Panc1 (cell line): ENCODE results near the gene APLP2.

ENCODE experiments used
- POLR2AphosphoS5 ChIP-seq: IDR thresholded peaks from 2 replicates; pipeline ENCODE4 v1.6.1; 2012; ENCODE audit warnings: mild to moderate bottlenecking, low read depth, low read length, moderate library complexity
- TCF7L2 ChIP-seq: IDR thresholded peaks from 2 replicates; pipeline ENCODE4 v1.6.1; 2011; ENCODE audit warnings: mild to moderate bottlenecking, low read depth, low read length, inconsistent platforms
- TF ChIP-seq, protein P1 (sequence below): fragments of 450-650 bp; IDR thresholded peaks from 2 replicates; pipeline ENCODE4 v1.5.1; 2017; ENCODE audit warnings: mild to moderate bottlenecking
- TF ChIP-seq, protein P2 (sequence below), 2 experiments: IDR thresholded peaks; 2 replicates each; pipeline ENCODE4 v1.6.1; 2011 to 2012; ENCODE audit warnings: low read depth in 2 of 2, control low read depth in 1 of 2, low read length in 1 of 2, mild to moderate bottlenecking in 1 of 2, moderate library complexity in 1 of 2; ENCODE audit not compliant: insufficient read depth in 1 of 2

GRCh38 chr11:130190371-130190881, 120.7 kb downstream of the APLP2 start:
- TF ChIP-seq, protein P1, sequence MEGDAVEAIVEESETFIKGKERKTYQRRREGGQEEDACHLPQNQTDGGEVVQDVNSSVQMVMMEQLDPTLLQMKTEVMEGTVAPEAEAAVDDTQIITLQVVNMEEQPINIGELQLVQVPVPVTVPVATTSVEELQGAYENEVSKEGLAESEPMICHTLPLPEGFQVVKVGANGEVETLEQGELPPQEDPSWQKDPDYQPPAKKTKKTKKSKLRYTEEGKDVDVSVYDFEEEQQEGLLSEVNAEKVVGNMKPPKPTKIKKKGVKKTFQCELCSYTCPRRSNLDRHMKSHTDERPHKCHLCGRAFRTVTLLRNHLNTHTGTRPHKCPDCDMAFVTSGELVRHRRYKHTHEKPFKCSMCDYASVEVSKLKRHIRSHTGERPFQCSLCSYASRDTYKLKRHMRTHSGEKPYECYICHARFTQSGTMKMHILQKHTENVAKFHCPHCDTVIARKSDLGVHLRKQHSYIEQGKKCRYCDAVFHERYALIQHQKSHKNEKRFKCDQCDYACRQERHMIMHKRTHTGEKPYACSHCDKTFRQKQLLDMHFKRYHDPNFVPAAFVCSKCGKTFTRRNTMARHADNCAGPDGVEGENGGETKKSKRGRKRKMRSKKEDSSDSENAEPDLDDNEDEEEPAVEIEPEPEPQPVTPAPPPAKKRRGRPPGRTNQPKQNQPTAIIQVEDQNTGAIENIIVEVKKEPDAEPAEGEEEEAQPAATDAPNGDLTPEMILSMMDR, result no peak
- TF ChIP-seq POLR2AphosphoS5, result no peak
- TF ChIP-seq, protein P2, sequence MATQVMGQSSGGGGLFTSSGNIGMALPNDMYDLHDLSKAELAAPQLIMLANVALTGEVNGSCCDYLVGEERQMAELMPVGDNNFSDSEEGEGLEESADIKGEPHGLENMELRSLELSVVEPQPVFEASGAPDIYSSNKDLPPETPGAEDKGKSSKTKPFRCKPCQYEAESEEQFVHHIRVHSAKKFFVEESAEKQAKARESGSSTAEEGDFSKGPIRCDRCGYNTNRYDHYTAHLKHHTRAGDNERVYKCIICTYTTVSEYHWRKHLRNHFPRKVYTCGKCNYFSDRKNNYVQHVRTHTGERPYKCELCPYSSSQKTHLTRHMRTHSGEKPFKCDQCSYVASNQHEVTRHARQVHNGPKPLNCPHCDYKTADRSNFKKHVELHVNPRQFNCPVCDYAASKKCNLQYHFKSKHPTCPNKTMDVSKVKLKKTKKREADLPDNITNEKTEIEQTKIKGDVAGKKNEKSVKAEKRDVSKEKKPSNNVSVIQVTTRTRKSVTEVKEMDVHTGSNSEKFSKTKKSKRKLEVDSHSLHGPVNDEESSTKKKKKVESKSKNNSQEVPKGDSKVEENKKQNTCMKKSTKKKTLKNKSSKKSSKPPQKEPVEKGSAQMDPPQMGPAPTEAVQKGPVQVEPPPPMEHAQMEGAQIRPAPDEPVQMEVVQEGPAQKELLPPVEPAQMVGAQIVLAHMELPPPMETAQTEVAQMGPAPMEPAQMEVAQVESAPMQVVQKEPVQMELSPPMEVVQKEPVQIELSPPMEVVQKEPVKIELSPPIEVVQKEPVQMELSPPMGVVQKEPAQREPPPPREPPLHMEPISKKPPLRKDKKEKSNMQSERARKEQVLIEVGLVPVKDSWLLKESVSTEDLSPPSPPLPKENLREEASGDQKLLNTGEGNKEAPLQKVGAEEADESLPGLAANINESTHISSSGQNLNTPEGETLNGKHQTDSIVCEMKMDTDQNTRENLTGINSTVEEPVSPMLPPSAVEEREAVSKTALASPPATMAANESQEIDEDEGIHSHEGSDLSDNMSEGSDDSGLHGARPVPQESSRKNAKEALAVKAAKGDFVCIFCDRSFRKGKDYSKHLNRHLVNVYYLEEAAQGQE (IDR thresholded peaks at IDR 0.05; ENCODE audit: insufficient read depth in 1 of 2, low read depth in 2 of 2, low read length in 1 of 2), result no peak
- TF ChIP-seq TCF7L2, result no peak
